Aorta (tissue), 5 donors: ENCODE measurements around the gene HCFC1. TPM values are rescaled to one million over a fixed set of nuclear protein-coding genes. Genes with fewer than 3 reads are reported as not detected.

Source experiments
- ATAC-seq: fragments of 200-7000 bp; cut with Tn5 transposase; one replicate; pipeline ENCODE4 v1.9.1; 2022; ENCODE audit warnings: moderate library complexity; ENCODE audit not compliant: low FRiP score
- DNase-seq, 2 donors: peaks; one replicate each; pipeline ENCODE4 v3.0.0-alpha.2; 2020
- H3K27ac ChIP-seq, 2 donors: one replicate each; pipeline ENCODE4 v1.5.1; 2013; ENCODE audit warnings: low read length in 2 of 2, mild to moderate bottlenecking in 2 of 2, moderate library complexity in 2 of 2, control low read depth in 1 of 2, inconsistent platforms in 1 of 2, low read depth in 1 of 2
- H3K27me3 ChIP-seq, 2 donors: one replicate each; pipeline ENCODE4 v1.6.1; 2013; ENCODE audit warnings: control low read depth in 1 of 2, low read length in 1 of 2, mild to moderate bottlenecking in 1 of 2, moderate library complexity in 1 of 2; ENCODE audit not compliant: insufficient read depth in 2 of 2, control insufficient read depth in 1 of 2
- H3K36me3 ChIP-seq, 2 donors: one replicate each; pipeline ENCODE4 v1.6.1; 2013; ENCODE audit warnings: control low read depth in 1 of 2, low read length in 1 of 2, mild to moderate bottlenecking in 1 of 2; ENCODE audit not compliant: insufficient read depth in 2 of 2, control insufficient read depth in 1 of 2
- H3K4me1 ChIP-seq, 2 donors: one replicate each; pipeline ENCODE4 v1.6.1; 2013; ENCODE audit warnings: low read length in 2 of 2, control low read depth in 1 of 2, mild to moderate bottlenecking in 1 of 2, moderate library complexity in 1 of 2; ENCODE audit not compliant: insufficient read depth in 2 of 2, control insufficient read depth in 1 of 2
- H3K4me3 ChIP-seq, 2 donors: one replicate each; pipeline ENCODE4 v1.5.1; 2013; ENCODE audit warnings: low read length in 2 of 2, control low read depth in 1 of 2, mild to moderate bottlenecking in 1 of 2
- H3K9me3 ChIP-seq: one replicate; pipeline ENCODE4 v1.6.1; 2013; ENCODE audit warnings: mild to moderate bottlenecking, low read length; ENCODE audit not compliant: control insufficient read depth
- WGBS, 2 donors: extraction: QIAGEN DNeasy Blood & Tissue Kit; methylation state at CpG; one replicate each; pipeline ENCODE4 v1.1.7; 2013; 5-methylcytosine and 5-hydroxymethylcytosine counted together
- intact Hi-C, 2 donors: fragments of 100-400 bp; cut with DNase I; formaldehyde crosslinking; loops; one replicate each; pipeline versions ENCODE4 v1.14.2 to v1.15.0; 2022
- polyA plus RNA-seq, 2 donors: library from polyadenylated mRNA; stranded (reverse); fragments of 200-250 nt; gene quantifications; one replicate each; pipeline ENCODE4 v1.2.3, GENCODE V29; 2013
- total RNA-seq, 2 donors: library from RNA; stranded (reverse); fragmentation: NEBNext Ultra II Directional; extraction: Animal tissue kit (Norgen Biotek cat#: 25700); gene quantifications; one replicate each; pipeline ENCODE4 v1.2.1, GENCODE V29; 2021
- donor health status: healthy with polysubstance abuse.
- donor health status: Bipolar disorder and iron deficiency.
- donor health status: DM: no; HTN: no; CAD: no.
- donor health status: DM: no; HTN: no; CAD: no.
- donor health status: DM: yes; HTN: yes; CAD: no.

Gene HCFC1
- total and polyA plus RNA-seq, 4 donors = 6.5 to 41.8 (median 30.9) TPM

DNA sequence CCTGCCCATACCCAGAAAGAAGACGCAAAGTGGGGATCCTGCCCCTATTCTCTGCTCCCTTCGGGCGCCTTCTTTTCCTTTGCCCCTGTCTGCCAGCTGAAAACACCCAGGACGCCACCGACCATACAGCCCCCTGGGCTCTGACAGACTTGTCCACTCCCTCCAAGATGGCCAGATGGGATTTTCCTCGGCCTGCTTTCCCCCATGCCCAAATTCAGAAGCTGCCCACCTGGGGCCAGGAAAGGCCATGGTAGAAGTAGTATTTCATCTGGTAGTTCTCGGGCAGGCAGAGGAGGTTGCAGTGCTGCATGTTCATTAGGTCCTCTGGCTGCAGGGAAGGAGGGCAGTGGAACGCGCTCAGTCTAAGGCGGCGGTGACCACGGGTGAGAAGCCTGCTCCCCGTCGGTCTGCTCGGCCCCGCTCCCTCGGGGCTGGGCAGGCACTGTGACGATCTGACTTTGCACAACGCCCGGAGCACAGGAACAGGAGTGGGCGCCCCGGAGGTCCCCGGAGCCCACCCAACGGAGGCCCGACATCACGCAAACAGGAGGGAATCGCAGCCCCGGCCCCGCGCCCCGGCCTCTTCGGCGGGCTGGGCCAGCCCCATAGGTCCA, 37.4 kb downstream of the HCFC1 start:
- DNase-seq (peak in 1 of 2 donors; percentile 32), ATAC-seq (peak; percentile 7)
- peak overlapping the region; percentile 49 to 55 for H3K4me3 ChIP-seq
- no peak overlapping the region for H3K27ac ChIP-seq
- no peaks in the 10 kb centered on the region for H3K36me3 ChIP-seq
- H3K4me1 ChIP-seq = no peaks in the 10 kb centered on the region
- H3K9me3 ChIP-seq = no peaks in the 10 kb centered on the region
- 4 to 14% methylated on average over 31 to 33 of the region's 33 CpGs for WGBS, 2 donors
- no peaks in the 10 kb centered on the region for H3K27me3 ChIP-seq
- intact Hi-C loops = no loop called here

- Histone ChIP-seq H3K27ac (no peak overlapping the region), H3K4me1 (no peaks in the 10 kb centered on the region), H3K4me3 (no peak overlapping the region), H3K36me3 (no peaks in the 10 kb centered on the region), H3K9me3 (no peaks in the 10 kb centered on the region), H3K27me3 (no peaks in the 10 kb centered on the region)
- 31 to 57% methylated on average over 7 of the region's 7 CpGs for WGBS, 2 donors
- no peak for ATAC-seq
- DNase-seq = no peak
- intact Hi-C loops = no loop called here
Measured at GRCh38 chrX:153933748-153934147, 37.9 kb downstream of the HCFC1 start.

- no peak for ATAC-seq
- intact Hi-C loops = no loop called here
- whole genome bisulfite sequencing, 2 donors = 91 to 93% methylated on average over 13 of the region's 13 CpGs
- Histone ChIP-seq H3K36me3 (no peaks in the 10 kb centered on the region), H3K27ac (no peak overlapping the region), H3K27me3 (no peaks in the 10 kb centered on the region), H3K4me1 (no peaks in the 10 kb centered on the region), H3K9me3 (no peaks in the 10 kb centered on the region), H3K4me3 (no peak overlapping the region)
- peak in 1 of 2 donors; percentile 38 for DNase-seq
Measured at GRCh38 chrX:153932220-153932915, 39.2 kb downstream of the HCFC1 start.

DNA sequence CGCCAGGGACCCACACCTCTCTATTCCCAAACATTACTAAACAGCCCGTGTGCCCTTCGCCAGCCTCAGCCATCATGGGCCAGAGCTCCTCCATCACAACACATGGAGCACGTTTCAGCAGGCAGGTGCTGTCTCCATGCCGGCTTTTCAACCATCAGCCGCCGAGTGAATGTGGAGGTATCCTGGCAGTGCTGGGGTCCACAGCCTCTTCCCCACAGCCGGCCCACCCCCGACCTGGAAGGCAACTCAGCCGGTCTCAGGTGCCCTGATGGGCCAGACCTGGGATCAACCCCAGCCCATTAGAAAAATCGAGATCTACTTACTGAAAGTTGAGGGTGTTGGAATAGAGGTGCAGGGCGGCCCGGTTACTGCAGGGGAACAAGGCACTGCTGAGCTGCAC, 39.9 kb downstream of the HCFC1 start:
- ATAC-seq (no peak), DNase-seq (no peak)
- Histone ChIP-seq H3K27ac (no peak overlapping the region), H3K4me1 (no peaks in the 10 kb centered on the region), H3K27me3 (no peaks in the 10 kb centered on the region), H3K4me3 (no peak overlapping the region), H3K36me3 (no peaks in the 10 kb centered on the region), H3K9me3 (no peaks in the 10 kb centered on the region)
- 88 to 92% methylated on average over 13 of the region's 13 CpGs for WGBS, 2 donors
- intact Hi-C loops = no loop called here

DNA sequence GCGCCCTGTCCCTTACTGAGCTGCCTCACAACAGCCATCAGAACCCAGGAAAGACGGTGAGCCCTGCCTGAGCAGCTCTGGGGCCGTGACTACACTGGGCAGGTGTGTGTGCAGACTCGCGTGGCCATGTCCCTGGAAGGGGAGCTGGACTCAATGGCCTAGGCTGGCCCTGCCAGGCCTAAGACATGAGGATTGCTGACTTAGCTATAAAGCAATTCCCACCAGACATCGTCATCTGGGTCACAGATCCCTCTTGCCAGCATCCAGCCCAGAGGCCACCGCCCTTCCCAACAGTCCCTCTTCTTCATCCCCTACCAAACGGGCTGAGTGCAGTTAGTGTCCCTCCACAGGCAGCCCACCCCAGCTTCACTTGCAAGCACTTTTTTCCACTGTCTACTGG, 40.5 kb downstream of the HCFC1 start:
- Histone ChIP-seq H3K9me3 (no peaks in the 10 kb centered on the region), H3K27ac (no peak overlapping the region), H3K27me3 (no peaks in the 10 kb centered on the region), H3K4me1 (no peaks in the 10 kb centered on the region), H3K4me3 (no peak overlapping the region), H3K36me3 (no peaks in the 10 kb centered on the region)
- intact Hi-C loops = no loop called here
- ATAC-seq = no peak
- no peak for DNase-seq
- WGBS, 2 donors = 88% methylated on average over 8 of the region's 8 CpGs

- ATAC-seq (no peak), DNase-seq (no peak)
- Histone ChIP-seq H3K4me3 (no peak overlapping the region), H3K27ac (no peak overlapping the region), H3K4me1 (no peaks in the 10 kb centered on the region), H3K27me3 (no peaks in the 10 kb centered on the region), H3K36me3 (no peaks in the 10 kb centered on the region), H3K9me3 (no peaks in the 10 kb centered on the region)
- WGBS, 2 donors = 89 to 91% methylated on average over 31 of the region's 31 CpGs
- intact Hi-C loops = no loop called here
Measured at GRCh38 chrX:153930011-153930910, 41.4 kb downstream of the HCFC1 start.

- Histone ChIP-seq H3K27me3 (no peaks in the 10 kb centered on the region), H3K27ac (no peak overlapping the region), H3K4me1 (no peaks in the 10 kb centered on the region), H3K9me3 (no peaks in the 10 kb centered on the region), H3K4me3 (no peak overlapping the region), H3K36me3 (no peaks in the 10 kb centered on the region)
- DNase-seq (no peak), ATAC-seq (no peak)
- intact Hi-C loops = loop anchor here in 1 of 2 donors (2.0 kb wide), 1 partner anchor 43 kb away; the partner anchor contains the start of gene TMEM187
- 85 to 88% methylated on average over 10 of the region's 10 CpGs for WGBS, 2 donors
Measured at GRCh38 chrX:153929576-153929975, 42.0 kb downstream of the HCFC1 start.

GRCh38 chrX:153928846-153929245, 42.8 kb downstream of the HCFC1 start:
- ATAC-seq (no peak), DNase-seq (no peak)
- WGBS, 2 donors = 46 to 50% methylated on average over 9 of the region's 9 CpGs
- Histone ChIP-seq H3K4me1 (no peaks in the 10 kb centered on the region), H3K4me3 (no peak overlapping the region), H3K27ac (no peak overlapping the region), H3K36me3 (no peaks in the 10 kb centered on the region), H3K27me3 (no peaks in the 10 kb centered on the region), H3K9me3 (no peaks in the 10 kb centered on the region)
- intact Hi-C loops = loop anchor here in 1 of 2 donors (2.0 kb wide), 1 partner anchor 44 kb away; the partner anchor contains the start of gene TMEM187
